ENCODE measurements around the gene GAS1. TPM values are rescaled to one million over a fixed set of nuclear protein-coding genes. Genes with fewer than 3 reads are reported as not detected.

Gene GAS1
- total RNA-seq, 1 donor from 2014 or later: 11.0 TPM

- Histone ChIP-seq H3K4me1 (peaks cover 3% of the 10 kb centered on the region), H3K27me3 (ENCODE audit: low read depth) (no peaks in the 10 kb centered on the region), H3K36me3 (no peaks in the 10 kb centered on the region), H3K27ac (replicated peaks) (no peak overlapping the region), H3K9me3 (replicated peaks) (no peaks in the 10 kb centered on the region), H3K4me3 (no peak overlapping the region)
- intact Hi-C loops (cut with micrococcal nuclease): no loop called here
- no peak for TF ChIP-seq CTCF (IDR thresholded peaks at IDR 0.05; ENCODE audit: borderline replicate concordance)
- DNase-seq: no peak
These were observed 27.7 kb upstream of the GAS1 start for GRCh38 chr9:86975036-86975435.

GRCh38 chr9:86974421-86974820 lies 27.1 kb upstream of the GAS1 start:
- Histone ChIP-seq H3K4me3 (no peak overlapping the region), H3K9me3 (replicated peaks) (no peaks in the 10 kb centered on the region), H3K27me3 (ENCODE audit: low read depth) (no peaks in the 10 kb centered on the region), H3K4me1 (peaks cover 3% of the 10 kb centered on the region), H3K27ac (replicated peaks) (no peak overlapping the region), H3K36me3 (no peaks in the 10 kb centered on the region)
- no peak for DNase-seq
- no peak for TF ChIP-seq CTCF (IDR thresholded peaks at IDR 0.05; ENCODE audit: borderline replicate concordance)
- intact Hi-C loops (cut with micrococcal nuclease): no loop called here

- peak overlapping the region; percentile 37 for H3K27ac ChIP-seq (replicated peaks)
- H3K4me3 ChIP-seq: no peak overlapping the region
- DNase-seq: no peak
- intact Hi-C loops (cut with micrococcal nuclease): no loop called here
- peaks cover 13% of the 10 kb centered on the region for H3K4me1 ChIP-seq
- TF ChIP-seq CTCF (IDR thresholded peaks at IDR 0.05; ENCODE audit: borderline replicate concordance): no peak
- H3K27me3 ChIP-seq (ENCODE audit: low read depth): no peaks in the 10 kb centered on the region
- H3K9me3 ChIP-seq (replicated peaks): no peaks in the 10 kb centered on the region
- H3K36me3 ChIP-seq: no peaks in the 10 kb centered on the region
These were observed 24.4 kb upstream of the GAS1 start for GRCh38 chr9:86971742-86972141.

- intact Hi-C loops (cut with micrococcal nuclease): no loop called here
- no peak for TF ChIP-seq CTCF (IDR thresholded peaks at IDR 0.05; ENCODE audit: borderline replicate concordance)
- no peak overlapping the region for H3K27ac ChIP-seq (replicated peaks)
- no peak for DNase-seq
- H3K27me3 ChIP-seq (ENCODE audit: low read depth): peaks cover 3% of the 10 kb centered on the region
- H3K4me1 ChIP-seq: peaks cover 16% of the 10 kb centered on the region
- H3K9me3 ChIP-seq (replicated peaks): no peaks in the 10 kb centered on the region
- no peaks in the 10 kb centered on the region for H3K36me3 ChIP-seq
- H3K4me3 ChIP-seq: no peak overlapping the region
These were observed 21.1 kb upstream of the GAS1 start for GRCh38 chr9:86968258-86968920.

GRCh38 chr9:86966852-86967511 lies 19.7 kb upstream of the GAS1 start:
- DNase-seq: peak; percentile 20
- TF ChIP-seq CTCF (IDR thresholded peaks at IDR 0.05; ENCODE audit: borderline replicate concordance): no peak
- no peaks in the 10 kb centered on the region for H3K36me3 ChIP-seq
- H3K4me1 ChIP-seq: peaks cover 16% of the 10 kb centered on the region
- H3K27ac ChIP-seq (replicated peaks): peak overlapping the region; percentile 45
- no peak overlapping the region for H3K4me3 ChIP-seq
- intact Hi-C loops (cut with micrococcal nuclease): no loop called here
- peaks cover 12% of the 10 kb centered on the region for H3K27me3 ChIP-seq (ENCODE audit: low read depth)
- no peaks in the 10 kb centered on the region for H3K9me3 ChIP-seq (replicated peaks)

Data from left ventricle myocardium inferior (tissue), 1 donor.